Activated naive CD8-positive, alpha-beta T cell treated with anti-CD3 and anti-CD28 coated beads, Interleukin-2, amount 10 ng/mL, durations not matched to agents 7 days and 5 days (primary cell): Measurements from ENCODE around the gene PHAX. TPM values are rescaled to one million over a fixed set of nuclear protein-coding genes. Genes with fewer than 3 reads are reported as not detected.
"Not testable (repeated sequence)": the region's sequence is repeated elsewhere in the genome, so short reads cannot be mapped to it uniquely, and the experiment has no call there.

ENCODE experiments used
- ATAC-seq: fragments of 150-1000 bp; cut with Tn5 transposase; one replicate; pipeline ENCODE4 v1.10.0; 2021; ENCODE audit warnings: low read depth, moderate library complexity
- POLR2A ChIA-PET: fragments of 350-600 bp; sonication (Branson Sonifier 250); formaldehyde crosslinking; loops from one replicate; lab custom pipeline; 2021; ENCODE audit warnings: antibody characterized with exemption; lab: Charles Lee
- DNase-seq: peaks from one replicate; pipeline ENCODE4 v3.0.0; 2021
- H3K27ac Mint-ChIP-seq: one replicate; pipeline ENCODE4 v1.8.0; 2022; ENCODE audit warnings: mild to moderate bottlenecking, mixed read lengths
- H3K27me3 Mint-ChIP-seq: one replicate; pipeline ENCODE4 v1.8.0; 2022; ENCODE audit warnings: mild to moderate bottlenecking, moderate library complexity, mixed read lengths
- H3K36me3 Mint-ChIP-seq: one replicate; pipeline ENCODE4 v1.8.0; 2021; ENCODE audit warnings: mild to moderate bottlenecking, mixed read lengths
- H3K4me1 Mint-ChIP-seq: one replicate; pipeline ENCODE4 v1.8.0; 2021; ENCODE audit warnings: mixed read lengths
- H3K4me3 Mint-ChIP-seq: one replicate; pipeline ENCODE4 v1.8.0; 2022; ENCODE audit warnings: mild to moderate bottlenecking, moderate library complexity, mixed read lengths
- H3K9me3 Mint-ChIP-seq: one replicate; pipeline ENCODE4 v1.8.0; 2021; ENCODE audit warnings: mixed read lengths
- total RNA-seq, 2 experiments: library from RNA; stranded (reverse); gene quantifications; one replicate each; pipeline ENCODE4 v1.2.3, GENCODE V29; 2021

The PHAX gene
- total RNA-seq, 2 experiments from 2014 or later = 38.8 to 39.9 TPM

DNA sequence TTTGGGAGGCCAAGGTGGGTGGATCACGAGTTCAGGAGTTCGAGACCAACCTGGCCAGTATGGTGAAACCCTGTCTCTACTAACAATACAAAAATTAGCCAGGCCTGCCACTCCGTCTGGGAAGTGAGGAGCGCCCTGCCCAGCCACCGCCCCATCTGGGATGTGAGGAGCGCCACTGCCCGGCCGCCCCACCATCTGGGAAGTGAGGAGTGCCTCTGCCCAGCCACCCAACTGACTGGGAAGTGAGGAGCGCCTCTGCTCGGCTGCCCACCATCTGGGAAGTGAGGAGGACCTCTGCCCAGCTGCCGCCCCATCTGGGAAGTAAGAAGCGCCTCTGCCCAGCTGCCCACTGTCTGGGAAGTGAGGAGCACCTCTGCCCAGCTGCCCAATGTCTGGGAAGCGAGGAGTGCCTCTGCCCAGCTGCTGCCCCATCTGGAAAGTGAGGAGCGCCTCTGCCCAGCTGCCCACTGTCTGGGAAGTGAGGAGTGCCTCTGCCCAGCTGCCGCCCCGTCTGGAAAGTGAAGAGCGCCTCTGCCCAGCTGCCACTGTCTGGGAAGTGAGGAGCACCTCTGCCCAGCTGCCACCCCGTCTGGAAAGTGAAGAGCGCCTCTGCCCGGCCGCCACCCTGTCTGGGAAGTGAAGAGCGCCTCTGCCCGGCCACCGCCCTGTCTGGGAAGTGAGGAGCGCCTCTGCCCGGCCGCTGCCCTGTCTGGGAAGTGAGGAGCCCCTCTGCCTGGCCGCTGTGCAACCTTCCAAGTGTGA is 11.0 kb upstream of the PHAX start:
- DNase-seq = no peak
- POLR2A ChIA-PET = no interaction called here

DNA sequence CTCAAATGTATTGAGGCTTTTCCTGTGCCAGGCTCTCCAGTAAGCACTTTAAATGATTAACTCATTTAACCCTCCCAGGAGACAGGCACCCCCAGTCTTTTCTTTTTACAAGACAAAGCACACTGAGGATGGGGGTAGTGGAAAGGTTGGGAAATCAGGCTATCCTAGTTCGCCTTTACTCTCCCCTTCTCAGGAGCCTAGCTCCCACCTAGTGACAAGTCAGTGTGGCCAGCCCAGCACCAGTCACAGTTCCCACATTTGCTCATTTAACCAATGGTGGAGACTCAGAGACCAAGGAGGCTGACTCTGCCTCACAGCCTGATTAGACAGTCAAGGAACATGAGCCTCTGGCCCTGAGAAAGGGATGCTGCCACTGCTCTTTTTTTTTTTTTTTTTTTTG is 9.2 kb upstream of the PHAX start:
- peaks cover 18% of the 10 kb centered on the region for H3K27me3 Mint-ChIP-seq
- DNase-seq (no peak), ATAC-seq (no peak)
- POLR2A ChIA-PET = no interaction called here
- no peaks in the 10 kb centered on the region for H3K36me3 Mint-ChIP-seq
- H3K4me3 Mint-ChIP-seq = no peak overlapping the region
- H3K9me3 Mint-ChIP-seq = no peaks in the 10 kb centered on the region
- H3K27ac Mint-ChIP-seq = no peak overlapping the region
- H3K4me1 Mint-ChIP-seq = peaks cover 12% of the 10 kb centered on the region

More for the DNA sequence above, 11.0 kb upstream of the PHAX start:
- Mint-ChIP-seq H3K27me3 (peaks cover 13% of the 10 kb centered on the region), H3K27ac (no peak overlapping the region), H3K4me1 (peaks cover 9% of the 10 kb centered on the region), H3K4me3 (no peak overlapping the region), H3K9me3 (no peaks in the 10 kb centered on the region), H3K36me3 (no peaks in the 10 kb centered on the region)
- ATAC-seq = no peak

DNA sequence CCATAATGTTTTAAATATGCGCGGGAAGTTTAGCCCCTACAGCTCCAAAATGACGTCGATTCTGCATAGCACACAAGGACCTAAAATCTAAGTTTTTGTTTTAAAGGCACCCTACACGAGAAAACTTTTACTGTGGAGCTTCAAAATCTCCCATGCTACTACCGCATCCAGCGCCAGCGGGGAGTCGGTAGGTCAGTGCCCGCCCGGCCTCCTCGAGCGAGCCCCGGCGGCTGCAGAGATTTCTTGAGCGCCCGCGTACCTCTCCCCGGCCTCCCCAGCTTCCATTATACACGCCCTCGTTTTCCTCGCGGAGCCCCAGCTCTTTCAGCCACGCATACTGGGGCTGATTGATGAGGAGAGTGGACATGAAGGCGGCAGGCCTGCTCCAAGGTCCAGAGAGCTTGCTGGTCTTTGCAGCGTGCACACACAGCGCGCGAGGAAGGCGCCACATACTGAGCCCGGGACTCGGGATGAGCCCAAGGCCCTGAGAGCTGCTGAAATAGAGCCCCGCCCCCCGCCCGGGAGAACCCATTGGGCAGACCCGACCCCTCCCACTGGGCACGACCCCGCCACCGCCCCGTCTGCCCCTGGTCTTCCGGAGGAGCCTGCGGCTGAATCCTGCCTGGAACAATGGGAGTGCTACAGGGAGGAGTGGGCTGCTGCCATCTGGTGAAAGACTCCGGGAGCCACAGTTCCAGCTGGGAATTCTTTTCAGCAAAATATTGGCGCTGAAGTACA is 5.8 kb upstream of the PHAX start, which contains the start of gene ALDH7A1:
Gene ALDH7A1 (minus strand): TSS at position 472 of the 738 bp plus-strand sequence. CDS start 21 bp downstream, at position 451.
- POLR2A ChIA-PET = no interaction called here
- Mint-ChIP-seq H3K27me3 (peaks cover 18% of the 10 kb centered on the region), H3K4me3 (peak within 1 kb of the TSS; percentile 85), H3K36me3 (no peaks in the 10 kb centered on the region), H3K4me1 (peaks cover 12% of the 10 kb centered on the region), H3K9me3 (peaks cover 2% of the 10 kb centered on the region), H3K27ac (peak within 1 kb of the TSS; percentile 61)
- DNase-seq (peak; percentile 49), ATAC-seq (peak; percentile 67)

DNA sequence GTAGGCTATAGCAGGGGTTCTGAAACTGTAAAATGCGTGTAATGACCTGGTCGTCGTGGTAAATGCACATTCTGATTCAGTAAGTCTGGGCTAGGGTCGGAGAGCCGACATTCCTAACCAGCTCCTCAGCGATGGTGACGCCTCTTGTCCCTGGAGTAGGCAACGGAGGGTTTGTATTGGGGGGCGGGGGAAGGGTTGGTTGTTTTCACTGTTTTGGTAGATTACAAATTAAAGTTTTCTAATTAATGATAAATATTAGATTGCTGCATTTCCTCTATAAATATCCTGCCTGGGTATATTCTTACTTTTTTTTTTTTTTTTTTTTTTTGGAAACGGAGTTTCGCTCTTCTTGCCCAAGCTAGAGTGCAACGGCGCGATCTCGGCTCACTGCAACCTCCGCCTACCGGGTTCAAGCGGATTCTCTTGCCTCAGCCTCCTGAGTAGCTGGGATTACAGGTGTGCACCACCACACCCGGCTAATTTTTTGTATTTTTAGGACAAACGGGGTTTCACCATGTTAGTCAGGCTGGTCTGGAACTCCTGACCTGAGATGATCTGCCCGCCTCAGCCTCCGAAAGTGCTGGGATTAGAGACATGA is 5.2 kb upstream of the PHAX start:
- DNase-seq = no peak
- POLR2A ChIA-PET = no interaction called here

DNA sequence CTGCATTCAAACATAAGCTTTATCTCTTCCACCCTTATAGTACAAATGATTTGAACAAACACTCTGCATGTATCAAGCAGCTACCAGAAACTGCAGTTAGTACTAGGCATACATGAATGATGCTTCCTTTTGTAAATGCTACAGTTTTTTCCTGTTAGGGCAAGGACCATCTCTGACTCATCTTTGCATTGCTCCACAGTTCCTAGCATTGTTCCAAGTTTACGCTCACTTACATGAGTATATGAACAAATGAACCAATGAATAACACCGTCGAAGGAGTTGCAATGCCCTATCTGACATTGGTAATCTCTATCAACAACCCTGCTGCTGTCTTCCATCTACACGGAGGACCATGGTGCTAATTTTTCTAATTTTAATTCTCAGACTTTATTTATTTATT is 3.6 kb upstream of the PHAX start:
- Mint-ChIP-seq H3K27ac (no peak overlapping the region), H3K9me3 (peaks cover 2% of the 10 kb centered on the region), H3K4me1 (peaks cover 17% of the 10 kb centered on the region), H3K27me3 (peaks cover 18% of the 10 kb centered on the region), H3K4me3 (no peak overlapping the region), H3K36me3 (peaks cover 2% of the 10 kb centered on the region)
- POLR2A ChIA-PET = no interaction called here
- ATAC-seq (no peak), DNase-seq (no peak)

More for the DNA sequence above, 5.2 kb upstream of the PHAX start:
- H3K27me3 Mint-ChIP-seq = peaks cover 18% of the 10 kb centered on the region
- peaks cover 2% of the 10 kb centered on the region for H3K9me3 Mint-ChIP-seq
- no peak overlapping the region for H3K27ac Mint-ChIP-seq
- no peaks in the 10 kb centered on the region for H3K36me3 Mint-ChIP-seq
- H3K4me3 Mint-ChIP-seq = peak overlapping the region; percentile 85
- ATAC-seq = no peak
- peaks cover 14% of the 10 kb centered on the region for H3K4me1 Mint-ChIP-seq

DNA sequence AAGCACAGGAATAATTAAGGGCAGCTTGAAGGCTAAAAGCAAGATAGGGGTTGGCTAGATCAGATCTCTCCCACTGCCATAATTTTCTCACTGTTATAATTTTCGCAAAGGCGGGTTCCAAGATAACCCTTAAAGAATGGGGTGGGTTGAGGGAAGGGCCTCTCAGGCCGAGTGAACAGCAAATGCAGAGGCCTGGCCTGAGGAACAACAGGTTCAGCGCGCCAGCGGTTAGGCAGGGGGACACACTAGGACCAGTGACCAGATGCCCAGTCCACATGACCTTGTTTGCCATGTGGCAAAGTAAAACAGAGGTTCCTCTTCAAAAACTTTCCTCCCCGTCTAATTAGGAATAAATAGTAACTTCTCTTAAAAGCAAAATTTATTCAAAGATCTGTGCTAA is 1.2 kb upstream of the PHAX start:
- Mint-ChIP-seq H3K4me1 (peaks cover 16% of the 10 kb centered on the region), H3K36me3 (peaks cover 5% of the 10 kb centered on the region), H3K27ac (no peak overlapping the region), H3K9me3 (peaks cover 2% of the 10 kb centered on the region), H3K4me3 (no peak overlapping the region), H3K27me3 (peaks cover 7% of the 10 kb centered on the region)
- no peak for ATAC-seq
- POLR2A ChIA-PET = no interaction called here
- no peak for DNase-seq

DNA sequence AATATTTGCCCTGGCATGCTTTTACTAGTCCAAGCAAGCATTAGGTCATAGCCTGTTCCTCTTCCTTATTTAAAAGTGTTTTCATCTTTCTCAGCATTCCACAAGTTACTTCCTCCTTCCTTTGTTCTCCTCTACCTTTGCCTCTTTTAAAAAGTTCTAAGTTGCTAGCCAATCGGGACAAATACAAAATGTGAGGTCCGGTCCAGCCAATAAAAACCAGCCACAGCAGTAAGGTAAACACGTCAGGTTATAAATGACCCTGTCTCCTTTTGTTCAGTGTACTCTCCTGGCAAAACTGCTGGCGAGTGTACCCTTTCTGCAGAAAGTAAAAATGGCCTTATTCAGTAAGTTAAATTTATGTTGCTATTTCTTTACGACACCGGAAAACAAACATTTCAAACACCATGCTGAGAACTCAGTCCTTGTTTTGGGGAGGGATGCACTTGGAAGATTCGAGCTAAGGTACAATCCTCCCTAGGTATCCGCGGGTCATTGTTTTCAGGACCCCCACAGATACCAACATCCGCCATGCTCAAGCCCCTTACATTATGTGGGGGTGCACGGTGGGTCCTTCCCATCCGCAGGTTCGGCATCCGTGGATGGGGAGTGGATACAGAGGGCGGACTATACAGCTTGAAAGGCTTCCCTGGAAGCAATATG is 646 bp upstream of the PHAX start:
- H3K9me3 Mint-ChIP-seq, DNase-seq, ATAC-seq, H3K27me3 Mint-ChIP-seq, H3K36me3 Mint-ChIP-seq: not testable (repeated sequence)
- H3K27ac Mint-ChIP-seq = peak overlapping the region; percentile 96
- peak overlapping the region; percentile 96 for H3K4me3 Mint-ChIP-seq
- H3K4me1 Mint-ChIP-seq = peaks cover 14% of the 10 kb centered on the region
- POLR2A ChIA-PET = interaction anchor here (1.5 kb wide), 1 partner anchor 253 kb away, joined by 4 read pairs; no protein-coding TSS in a partner anchor

DNA sequence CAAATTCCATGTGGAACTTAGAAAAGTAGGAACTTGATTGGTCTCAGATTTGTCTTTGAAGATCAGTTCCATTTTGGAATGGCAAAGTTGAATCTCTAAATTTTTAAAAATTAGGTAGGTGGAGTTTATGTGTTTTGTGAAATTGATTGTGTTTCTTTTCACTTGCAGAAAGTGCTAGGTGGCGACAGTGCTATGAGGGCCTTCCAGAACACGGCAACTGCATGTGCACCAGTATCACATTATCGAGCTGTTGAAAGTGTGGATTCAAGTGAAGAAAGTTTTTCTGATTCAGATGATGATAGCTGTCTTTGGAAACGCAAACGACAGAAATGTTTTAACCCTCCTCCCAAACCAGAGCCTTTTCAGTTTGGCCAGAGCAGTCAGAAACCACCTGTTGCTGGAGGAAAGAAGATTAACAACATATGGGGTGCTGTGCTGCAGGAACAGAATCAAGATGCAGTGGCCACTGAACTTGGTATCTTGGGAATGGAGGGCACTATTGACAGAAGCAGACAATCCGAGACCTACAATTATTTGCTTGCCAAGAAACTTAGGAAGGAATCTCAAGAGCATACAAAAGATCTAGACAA is 2.8 kb downstream of the PHAX start:
- peaks cover 2% of the 10 kb centered on the region for H3K9me3 Mint-ChIP-seq
- POLR2A ChIA-PET = no interaction called here
- no peaks in the 10 kb centered on the region for H3K27me3 Mint-ChIP-seq
- DNase-seq = no peak
- peaks cover 28% of the 10 kb centered on the region for H3K4me1 Mint-ChIP-seq
- H3K36me3 Mint-ChIP-seq = peaks cover 14% of the 10 kb centered on the region
- H3K4me3 Mint-ChIP-seq = peak overlapping the region; percentile 12
- no peak for ATAC-seq
- H3K27ac Mint-ChIP-seq = no peak overlapping the region

DNA sequence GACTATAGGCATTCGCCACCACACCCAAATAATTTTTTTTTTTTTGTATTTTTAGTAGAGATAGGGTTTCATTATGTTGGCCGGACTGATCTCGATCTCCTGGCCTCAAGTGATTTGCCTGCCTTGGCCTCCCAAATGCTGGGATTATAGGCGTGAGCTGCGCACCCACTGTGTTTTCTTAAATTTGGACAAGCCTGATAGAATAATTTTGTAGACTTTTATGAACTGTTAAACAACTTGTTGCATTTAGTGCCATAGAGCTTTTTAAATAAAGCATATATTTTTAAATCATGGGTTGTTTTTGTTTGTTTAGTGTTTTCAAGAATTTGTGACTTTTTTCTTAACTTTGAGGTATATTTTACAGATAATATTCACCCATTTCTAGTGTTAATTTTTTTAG is 4.8 kb downstream of the PHAX start:
- ATAC-seq (no peak), DNase-seq (no peak)
- Mint-ChIP-seq H3K9me3 (no peaks in the 10 kb centered on the region), H3K27me3 (no peaks in the 10 kb centered on the region), H3K36me3 (peaks cover 17% of the 10 kb centered on the region), H3K27ac (no peak overlapping the region), H3K4me1 (peaks cover 30% of the 10 kb centered on the region), H3K4me3 (no peak overlapping the region)
- POLR2A ChIA-PET = no interaction called here

DNA sequence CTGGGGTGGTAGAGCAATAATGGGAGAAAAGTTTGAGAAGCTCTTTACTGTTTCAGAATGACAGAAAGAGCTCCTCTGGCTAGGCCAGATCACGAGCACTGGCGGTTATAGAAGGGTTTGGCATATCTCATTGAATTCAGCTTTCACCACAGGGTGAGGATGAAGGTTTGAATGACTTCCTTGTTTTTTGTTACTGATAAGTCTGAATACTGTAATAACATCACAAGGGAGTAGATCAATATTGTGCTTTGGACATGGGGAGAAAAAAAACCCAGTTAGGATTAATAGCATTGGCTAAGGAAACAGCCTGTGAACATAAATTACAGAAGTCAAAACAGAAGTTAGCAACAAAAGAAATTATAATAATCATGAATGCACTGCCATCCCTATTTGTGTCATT is 9.4 kb downstream of the PHAX start:
- H3K27me3 Mint-ChIP-seq = no peaks in the 10 kb centered on the region
- H3K4me1 Mint-ChIP-seq = peaks cover 26% of the 10 kb centered on the region
- DNase-seq = no peak
- peaks cover 23% of the 10 kb centered on the region for H3K36me3 Mint-ChIP-seq
- no peaks in the 10 kb centered on the region for H3K9me3 Mint-ChIP-seq
- ATAC-seq = no peak
- POLR2A ChIA-PET = no interaction called here
- no peak overlapping the region for H3K4me3 Mint-ChIP-seq
- no peak overlapping the region for H3K27ac Mint-ChIP-seq

DNA sequence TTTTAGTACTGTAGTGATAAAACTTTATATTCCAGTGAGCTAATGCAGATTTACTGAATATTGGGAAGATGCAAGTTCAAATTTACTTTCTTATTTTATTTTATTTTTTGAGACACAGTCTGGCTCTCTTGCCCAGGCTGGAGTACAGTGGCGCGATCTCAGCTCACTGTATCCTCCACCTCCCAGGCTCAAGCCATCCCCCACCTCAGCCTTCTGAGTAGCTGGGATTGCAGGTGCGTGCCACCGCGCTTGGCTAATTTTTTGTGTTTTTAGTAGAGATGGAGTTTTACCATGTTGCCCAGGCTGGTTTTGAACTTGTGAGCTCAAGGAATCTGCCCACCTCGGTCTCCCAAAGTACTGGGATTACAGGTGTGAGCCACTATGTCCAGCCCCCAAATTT is 9.9 kb downstream of the PHAX start:
- Mint-ChIP-seq H3K27me3 (no peaks in the 10 kb centered on the region), H3K36me3 (peaks cover 23% of the 10 kb centered on the region), H3K9me3 (no peaks in the 10 kb centered on the region), H3K4me1 (peaks cover 25% of the 10 kb centered on the region), H3K27ac (no peak overlapping the region), H3K4me3 (no peak overlapping the region)
- POLR2A ChIA-PET = no interaction called here
- ATAC-seq = no peak
- DNase-seq = no peak

DNA sequence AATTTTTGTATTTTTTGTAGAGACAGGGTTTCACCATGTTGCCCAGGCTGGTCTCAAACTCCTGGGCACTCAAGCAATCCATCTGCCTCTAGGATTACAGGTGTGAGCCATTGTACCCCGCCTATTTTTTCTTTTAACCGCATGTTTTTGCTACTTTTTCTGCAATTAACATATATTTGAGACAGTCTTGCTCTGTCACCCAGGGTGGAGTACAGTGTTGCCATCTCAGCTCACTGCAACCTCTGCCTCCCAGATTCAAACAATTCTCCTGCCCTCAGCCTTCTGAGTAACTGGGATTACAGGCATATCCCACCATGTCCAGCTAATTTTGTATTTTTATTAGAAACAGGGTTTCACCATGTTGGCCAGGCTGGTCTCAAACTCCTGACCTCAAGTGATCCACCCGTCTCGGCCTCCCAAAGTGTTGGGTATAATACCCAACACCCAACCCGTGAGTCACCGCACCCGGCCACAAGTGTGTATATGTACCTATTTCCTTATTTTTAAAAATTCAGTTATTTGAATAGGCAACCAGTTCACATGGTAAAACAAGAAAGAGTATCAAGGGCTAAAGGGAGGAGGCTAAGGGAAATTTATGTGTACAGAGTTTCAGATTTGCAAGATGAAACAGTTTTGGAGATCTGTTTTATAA is 13.3 kb downstream of the PHAX start:
- no peak for DNase-seq
- H3K27ac Mint-ChIP-seq = no peak overlapping the region
- H3K27me3 Mint-ChIP-seq = no peaks in the 10 kb centered on the region
- no peak overlapping the region for H3K4me3 Mint-ChIP-seq
- H3K4me1 Mint-ChIP-seq = peaks cover 9% of the 10 kb centered on the region
- peaks cover 16% of the 10 kb centered on the region for H3K36me3 Mint-ChIP-seq
- H3K9me3 Mint-ChIP-seq = no peaks in the 10 kb centered on the region
- POLR2A ChIA-PET = no interaction called here
- ATAC-seq = no peak
